Mesangial cell (primary cell): ENCODE results near the gene MORN1. TPM values are rescaled to one million over a fixed set of nuclear protein-coding genes. Genes with fewer than 3 reads are reported as not detected.

Experiments used
- total RNA-seq: library from RNA; depleted of rRNA; stranded (reverse); fragments of >200 nt; gene quantifications from 2 replicates; pipeline ENCODE4 v1.2.3, GENCODE V29; 2015

The MORN1 gene
- 2.8 and 8.6 TPM in 2 replicates for total RNA-seq

GRCh38 chr1:2391041-2391930 is at the start of gene MORN1, which contains the start of gene RER1:
Gene MORN1 (minus strand): TSS chr1:2391554. CDS start chr1:2391533, 21 bp downstream.
Gene RER1 (plus strand): TSS chr1:2391841. CDS start chr1:2395791, 3,950 bp downstream.

GRCh38 chr1:2412395-2412772 is 21.0 kb upstream of the MORN1 start, which contains the start of gene PEX10:
Gene PEX10 (minus strand): TSS chr1:2412564. CDS start chr1:2412502, 62 bp downstream.

Other genes starting within 250 kb of the MORN1 start
- 53.6 and 76.1 TPM in 2 replicates for gene FAAP20, start 196.8 kb downstream of the MORN1 start, total RNA-seq
- 36.0 and 46.5 TPM in 2 replicates for gene SKI, start 163.2 kb downstream of the MORN1 start, total RNA-seq
- 56.7 and 64.4 TPM in 2 replicates for gene RER1, start 287 bp upstream of the MORN1 start, total RNA-seq
- 45.3 and 46.5 TPM in 2 replicates for gene PEX10, start 21.0 kb upstream of the MORN1 start, total RNA-seq
- 0.38 TPM in 1 of 2 replicates, not detected in the other for gene PLCH2, start 84.7 kb upstream of the MORN1 start, total RNA-seq
- gene PANK4, start 135.0 kb upstream of the MORN1 start, total RNA-seq = 18.8 and 30.0 TPM in 2 replicates
- gene HES5, start 138.7 kb upstream of the MORN1 start, total RNA-seq = not detected in 2 replicates
- 5.9 and 8.1 TPM in 2 replicates for gene TNFRSF14, start 164.8 kb upstream of the MORN1 start, total RNA-seq
- gene PRXL2B, start 195.2 kb upstream of the MORN1 start, total RNA-seq = 27.8 and 35.7 TPM in 2 replicates
- 0.38 TPM in 1 of 2 replicates, not detected in the other for gene MMEL1, start 241.5 kb upstream of the MORN1 start, total RNA-seq